Occipital lobe (tissue), 2 donors: Measurements from ENCODE around the gene CA11. TPM values are rescaled to one million over a fixed set of nuclear protein-coding genes. Genes with fewer than 3 reads are reported as not detected.
"Not testable (repeated sequence)": the region's sequence is repeated elsewhere in the genome, so short reads cannot be mapped to it uniquely, and the experiment has no call there.

ENCODE experiments used
- DNase-seq: peaks from one replicate; lab custom pipeline; 2025; lab: John Stamatoyannopoulos, UW
- total RNA-seq: library from RNA; depleted of rRNA; stranded (reverse); fragments of >200 nt; gene quantifications from one replicate; pipeline ENCODE4 v1.2.3, GENCODE V29; 2014

Gene CA11
- total RNA-seq, 1 donor from 2014 or later, result 9.8 TPM

DNA sequence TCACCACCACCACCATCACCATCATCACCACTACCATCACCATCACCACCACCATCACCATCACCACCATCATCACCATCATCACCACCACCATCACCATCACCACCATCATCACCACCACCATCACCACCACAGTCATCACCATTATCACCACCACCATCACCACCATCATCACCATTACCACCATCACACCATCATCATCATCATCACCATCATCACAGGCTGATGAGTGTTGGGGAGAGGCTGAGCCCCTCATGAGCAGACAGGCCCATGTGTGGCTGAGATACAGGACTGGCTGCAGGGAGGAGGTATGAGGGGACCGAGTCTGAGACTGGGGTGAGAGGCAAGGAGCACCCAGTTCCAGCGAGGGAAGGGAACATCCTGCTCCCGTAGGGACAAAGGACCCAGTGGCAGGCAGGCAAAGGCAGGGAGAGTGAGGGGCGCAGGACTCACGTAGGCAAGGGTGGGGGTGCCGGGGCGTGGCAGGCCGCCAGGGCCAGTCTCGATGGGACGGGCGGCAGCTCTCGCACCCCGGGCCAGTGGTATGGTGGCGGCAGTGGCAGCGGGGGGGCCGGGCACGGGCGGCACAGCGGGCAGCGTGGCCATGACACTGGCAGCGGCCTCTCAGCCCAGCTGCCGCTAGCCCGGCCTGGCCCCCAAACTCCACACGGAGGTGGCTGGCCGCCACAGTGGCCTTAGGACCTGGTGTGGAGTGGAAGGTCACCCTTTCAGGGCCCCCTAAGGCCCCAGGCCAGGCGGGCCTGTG lies 24.1 kb upstream of the CA11 start:
- no peak for DNase-seq

DNA sequence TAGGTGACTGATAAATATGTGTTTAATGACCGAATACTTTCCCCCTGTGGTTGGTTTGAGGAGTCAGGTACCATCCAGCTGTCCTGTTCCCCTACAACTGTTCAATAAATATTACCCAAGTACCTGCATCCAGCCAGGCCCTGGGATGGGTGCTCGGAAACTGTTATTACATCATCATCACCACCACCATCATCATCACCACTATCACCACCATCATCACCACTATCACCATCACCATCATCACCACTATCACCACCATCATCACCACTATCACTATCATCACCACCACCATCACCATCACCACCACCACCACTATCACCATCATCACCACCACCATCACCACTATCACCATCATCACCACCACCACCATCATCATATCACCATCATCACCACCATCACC lies 22.8 kb upstream of the CA11 start:
- no peak for DNase-seq

DNA sequence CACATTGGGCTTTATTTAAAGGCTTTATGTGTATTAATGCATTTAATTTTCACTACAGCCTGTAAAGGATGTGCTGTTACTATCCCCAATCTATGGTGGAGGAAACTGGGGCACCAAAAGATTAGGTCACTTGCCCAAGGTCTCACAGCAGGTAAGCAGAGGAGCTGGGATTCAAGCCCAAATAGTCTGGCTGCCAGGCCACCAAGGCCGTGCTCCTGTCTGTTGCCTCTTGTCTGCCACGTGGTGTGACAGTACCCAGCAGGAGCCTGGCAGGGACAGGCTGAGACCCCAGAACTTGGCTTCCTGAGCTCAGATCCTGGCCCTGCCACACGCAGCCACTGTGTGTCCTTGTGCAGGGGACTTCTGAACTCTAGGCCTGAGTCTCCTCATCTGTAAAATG lies 22.3 kb upstream of the CA11 start:
- no peak for DNase-seq

GRCh38 chr19:48665786-48666185 lies 19.8 kb upstream of the CA11 start:
- DNase-seq, result no peak

- no peak for DNase-seq
Measured at GRCh38 chr19:48664476-48664875, 18.5 kb upstream of the CA11 start.

- no peak for DNase-seq
Measured at GRCh38 chr19:48663667-48664066, 17.7 kb upstream of the CA11 start.

GRCh38 chr19:48661711-48662090 lies 15.7 kb upstream of the CA11 start:
- DNase-seq, result no peak

- peak; percentile 33 for DNase-seq
Measured at GRCh38 chr19:48660852-48661710, 15.1 kb upstream of the CA11 start.

GRCh38 chr19:48659768-48660167 lies 13.8 kb upstream of the CA11 start:
- DNase-seq, result no peak

- no peak for DNase-seq
Measured at GRCh38 chr19:48658483-48658882, 12.5 kb upstream of the CA11 start.

- DNase-seq, result not testable (repeated sequence)
Measured at GRCh38 chr19:48657828-48658227, 11.8 kb upstream of the CA11 start.

- DNase-seq, result no peak
Measured at GRCh38 chr19:48656840-48657474, 11.0 kb upstream of the CA11 start.

DNA sequence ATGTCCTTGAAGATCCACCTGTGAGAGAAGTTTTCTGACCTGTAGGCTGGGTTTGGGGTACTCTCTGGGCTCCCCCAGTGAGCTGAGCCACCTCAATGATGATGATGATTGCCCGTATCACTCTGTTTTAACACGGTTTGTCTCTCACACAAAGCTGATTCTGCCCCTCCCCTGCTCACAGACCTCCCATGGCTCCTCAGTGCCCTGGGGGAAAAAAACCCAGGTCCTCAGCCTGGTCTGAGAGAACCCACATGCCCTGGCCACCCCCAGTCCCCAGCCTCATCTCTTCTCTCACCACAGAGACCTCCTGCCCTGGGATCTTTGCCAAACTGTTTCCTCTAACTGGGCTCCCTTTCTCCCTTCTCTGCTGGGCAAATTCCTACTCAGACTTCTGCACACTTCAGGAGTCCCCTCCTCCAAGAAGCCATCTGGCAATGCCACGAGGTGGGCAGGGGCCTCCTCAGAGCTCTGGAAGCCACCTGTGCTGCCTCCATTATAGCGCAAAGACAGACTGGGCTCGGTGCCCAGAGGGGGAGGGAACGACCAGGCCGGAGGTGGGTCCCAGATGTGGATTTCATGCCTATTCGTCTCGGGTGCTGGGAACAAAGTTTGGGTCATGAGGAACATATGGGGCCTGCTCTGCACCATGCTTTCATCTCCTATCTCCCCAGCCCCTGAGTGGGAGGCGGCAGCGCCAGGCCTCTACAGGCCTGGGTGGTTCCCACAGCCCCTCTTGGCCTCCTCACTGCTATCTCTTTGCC lies 8.5 kb upstream of the CA11 start:
- DNase-seq, result no peak

DNA sequence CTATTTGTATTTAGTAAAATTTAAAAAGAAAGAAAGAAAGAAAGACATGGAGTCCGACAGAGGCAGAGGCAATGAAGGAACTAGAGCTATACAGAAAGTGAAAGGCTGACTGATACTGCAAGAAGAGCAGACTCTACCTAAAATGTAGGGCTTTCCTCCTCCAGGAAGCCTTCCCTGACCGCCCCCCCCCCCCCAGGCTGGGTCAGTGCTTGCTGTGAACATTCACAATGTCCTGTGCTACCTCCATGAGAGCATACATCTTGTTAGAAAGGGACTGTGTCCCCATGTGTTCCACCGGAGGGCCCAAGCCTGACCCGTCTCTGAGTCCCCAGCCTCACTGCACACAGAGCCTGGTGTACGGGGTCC lies 5.7 kb upstream of the CA11 start:
- no peak for DNase-seq

DNA sequence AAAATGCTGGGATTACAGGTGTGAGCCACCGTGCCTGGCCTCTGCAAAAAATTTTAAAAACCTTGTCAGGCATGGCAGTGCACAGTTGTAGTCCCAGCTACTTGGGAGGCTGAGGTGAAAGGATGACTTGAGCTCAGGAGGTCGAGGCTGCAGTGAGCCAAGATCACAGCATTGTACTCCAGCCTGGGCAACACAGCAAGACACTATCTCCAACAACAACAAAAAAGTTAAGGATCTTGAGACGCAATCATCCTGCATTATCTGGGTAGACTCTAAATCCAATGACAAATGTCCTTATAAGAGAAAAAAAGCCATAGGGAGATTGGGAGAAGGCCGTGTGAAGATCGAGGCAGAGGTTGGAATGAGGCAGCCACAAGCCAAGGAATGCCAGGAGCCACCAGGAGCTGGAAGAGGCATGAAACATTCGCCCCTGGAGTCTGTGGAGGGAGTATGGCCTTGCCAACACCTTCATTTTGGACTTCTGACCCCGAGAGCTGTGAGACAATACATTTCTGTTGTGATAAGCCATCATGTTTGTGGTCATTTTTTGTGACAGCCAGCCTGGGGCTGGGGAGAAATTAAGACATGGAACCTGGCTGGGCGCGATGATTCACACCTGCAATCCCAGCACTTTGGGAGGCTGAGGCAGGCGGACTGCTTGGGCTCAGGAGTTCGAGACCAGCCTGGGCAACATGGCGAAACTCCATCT lies 5.1 kb upstream of the CA11 start:
- DNase-seq, result no peak

- no peak for DNase-seq
Measured at GRCh38 chr19:48648134-48648533, 2.1 kb upstream of the CA11 start.

GRCh38 chr19:48646722-48647216 lies 782 bp upstream of the CA11 start:
- DNase-seq, result no peak

DNA sequence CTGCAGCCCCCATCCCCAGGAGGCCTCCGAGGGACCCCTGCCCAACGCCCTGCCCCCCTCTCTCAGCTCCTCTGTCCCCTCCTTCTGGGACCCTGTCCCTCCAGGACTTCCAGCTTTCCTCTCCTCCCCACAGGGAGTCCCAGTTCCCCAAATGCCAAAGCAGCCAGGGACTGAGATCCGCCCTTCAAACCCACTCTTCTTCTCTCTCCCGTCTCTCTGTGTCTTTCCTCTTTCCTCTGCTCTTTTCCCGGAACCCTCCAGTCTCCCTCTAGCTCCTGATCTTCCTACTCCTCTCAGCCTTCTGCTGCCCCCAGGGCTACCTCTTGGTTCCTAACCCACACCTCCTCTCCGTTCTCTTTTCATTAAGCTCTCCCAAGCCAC lies 377 bp downstream of the CA11 start:
- no peak for DNase-seq

DNA sequence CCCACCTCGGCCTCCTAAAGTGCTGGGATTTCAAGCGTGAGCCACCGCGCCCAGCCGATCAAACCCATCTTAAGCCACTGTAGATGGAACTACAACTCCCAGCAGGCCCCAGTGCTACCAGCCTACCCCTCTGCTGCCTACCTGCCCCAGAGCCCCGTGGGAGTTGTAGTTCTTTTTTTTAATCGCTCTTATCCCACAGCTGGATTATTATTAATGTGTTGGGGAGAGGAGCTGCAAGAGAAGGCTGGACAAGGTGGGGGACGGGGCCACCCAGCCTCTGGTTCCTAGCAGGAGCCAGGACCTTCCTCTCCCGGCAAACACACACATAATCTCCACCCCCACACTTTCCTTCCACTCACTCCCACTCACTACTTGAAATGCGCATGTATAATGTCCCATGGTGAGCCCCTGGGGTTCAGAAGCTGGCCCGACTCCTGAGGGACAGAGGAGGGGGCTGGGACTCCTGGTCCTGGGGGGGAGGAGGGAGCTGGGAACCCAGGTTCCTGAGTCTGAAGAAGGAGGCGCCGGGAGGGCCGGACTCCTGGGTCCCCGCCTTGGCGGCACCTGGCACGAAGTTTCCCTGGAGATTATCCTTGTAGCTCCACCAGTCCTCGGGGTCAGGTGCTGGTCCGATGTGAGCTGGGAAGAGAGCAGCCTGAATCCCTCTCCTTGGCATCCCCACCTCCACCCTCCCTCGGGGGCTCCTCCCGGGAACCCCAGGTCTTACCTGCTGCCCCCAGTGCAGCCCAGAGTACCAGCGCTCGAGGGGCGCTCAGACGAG lies 958 bp downstream of the CA11 start:
- DNase-seq, result peak; percentile 79

GRCh38 chr19:48644355-48644754 lies 1.6 kb downstream of the CA11 start:
- DNase-seq, result no peak
